ENCODE measurements around the gene ACOT2. TPM values are rescaled to one million over a fixed set of nuclear protein-coding genes. Genes with fewer than 3 reads are reported as not detected.
"Not testable (repeated sequence)": the region's sequence is repeated elsewhere in the genome, so short reads cannot be mapped to it uniquely, and the experiment has no call there.

Gene ACOT2
- total and polyA plus RNA-seq, 2 donors: 13.8 to 20.3 TPM

GRCh38 chr14:73576391-73576790 is 7.4 kb downstream of the ACOT2 start:
- H3K4me3 ChIP-seq (ENCODE audit: low read length in 2 of 2): no peak overlapping the region
- H3K27ac ChIP-seq (ENCODE audit: low read depth in 1 of 2, low read length in 1 of 2): no peak overlapping the region
- no peak for DNase-seq (ENCODE audit: low read depth in 6 of 9, low spot score in 9 of 9)
- WGBS: 98% methylated on average over 3 of the region's 3 CpGs
- no peaks in the 10 kb centered on the region for H3K9me3 ChIP-seq (ENCODE audit: control insufficient read depth in 2 of 2, insufficient read depth in 1 of 2, low read length in 1 of 2)
- H3K27me3 ChIP-seq (ENCODE audit: control insufficient read depth in 2 of 2, insufficient read depth in 1 of 2, low read length in 1 of 2): no peaks in the 10 kb centered on the region
- H3K36me3 ChIP-seq (ENCODE audit: control insufficient read depth in 2 of 2, insufficient read depth in 2 of 2, low read length in 1 of 2): peaks cover 0 to 5% of the 10 kb centered on the region in 2 donors
- no peaks in the 10 kb centered on the region for H3K4me1 ChIP-seq (ENCODE audit: control insufficient read depth in 2 of 2, insufficient read depth in 2 of 2, low read length in 2 of 2)

DNA sequence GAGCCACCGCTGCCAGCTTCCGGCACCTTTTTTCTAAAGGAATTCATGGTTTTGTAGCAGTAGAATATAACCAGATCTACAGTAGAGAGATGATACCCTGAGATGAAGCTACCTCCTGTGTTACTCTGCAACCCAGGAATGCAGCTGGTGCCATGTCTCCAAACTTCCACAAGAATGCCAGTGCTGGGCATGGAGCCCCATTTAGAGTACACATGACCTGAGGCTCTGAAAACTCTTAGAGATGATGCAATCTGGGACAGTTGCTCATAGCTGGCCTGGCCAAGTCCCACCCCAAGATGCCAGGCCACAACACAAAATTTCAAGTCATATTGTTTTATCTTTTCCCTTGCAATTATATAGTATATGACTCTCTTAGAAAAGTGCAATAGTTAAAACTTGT is 8.2 kb downstream of the ACOT2 start:
- 100% methylated on average over 2 of the region's 2 CpGs for WGBS
- not testable (repeated sequence) for DNase-seq (ENCODE audit: low read depth in 6 of 9, low spot score in 9 of 9); H3K27ac ChIP-seq (ENCODE audit: low read depth in 1 of 2, low read length in 1 of 2); H3K27me3 ChIP-seq (ENCODE audit: control insufficient read depth in 2 of 2, insufficient read depth in 1 of 2, low read length in 1 of 2); H3K4me3 ChIP-seq (ENCODE audit: low read length in 2 of 2); H3K36me3 ChIP-seq (ENCODE audit: control insufficient read depth in 2 of 2, insufficient read depth in 2 of 2, low read length in 1 of 2); H3K4me1 ChIP-seq (ENCODE audit: control insufficient read depth in 2 of 2, insufficient read depth in 2 of 2, low read length in 2 of 2); H3K9me3 ChIP-seq (ENCODE audit: control insufficient read depth in 2 of 2, insufficient read depth in 1 of 2, low read length in 1 of 2)

DNA sequence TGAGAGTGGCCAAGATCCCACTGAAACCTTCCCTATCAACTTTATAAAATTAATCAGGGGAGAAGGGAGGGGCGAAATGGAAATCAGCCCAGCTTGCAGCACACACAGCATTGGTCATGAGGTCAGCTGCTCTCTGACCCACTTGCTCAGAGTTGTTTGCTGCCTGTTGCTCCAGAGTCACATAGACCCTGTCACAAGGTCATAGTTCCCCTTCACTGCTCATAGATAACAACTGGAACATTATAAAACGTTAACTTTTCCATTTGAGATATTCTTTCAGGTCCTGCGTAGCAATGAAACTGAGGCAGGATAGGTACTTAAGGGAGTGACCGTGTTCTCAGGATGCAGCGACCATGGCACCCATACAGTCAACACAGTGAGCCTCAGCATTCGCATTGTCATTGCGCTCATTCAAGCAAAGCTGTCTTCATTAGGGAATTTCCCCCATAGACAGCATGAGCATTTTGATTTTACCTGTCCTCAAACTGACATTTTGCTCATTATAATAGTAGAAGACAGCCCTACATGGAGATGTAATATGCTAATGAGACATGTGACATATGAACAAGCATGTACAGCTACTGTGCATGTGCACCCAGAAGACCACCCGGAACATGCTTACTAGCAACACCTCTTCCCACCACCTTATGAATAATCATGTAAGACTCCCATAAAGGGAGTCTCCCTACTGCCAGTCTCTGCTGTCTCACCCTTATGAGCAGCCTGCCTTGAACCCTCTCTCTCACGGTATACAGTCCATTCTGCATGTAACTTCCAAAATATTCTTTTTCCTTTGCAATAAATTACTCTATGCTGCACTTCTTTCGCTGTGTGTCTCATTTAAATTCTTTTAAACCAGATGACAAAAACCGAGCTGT is 13.3 kb downstream of the ACOT2 start:
- H3K36me3 ChIP-seq (ENCODE audit: control insufficient read depth in 2 of 2, insufficient read depth in 2 of 2, low read length in 1 of 2); H3K27me3 ChIP-seq (ENCODE audit: control insufficient read depth in 2 of 2, insufficient read depth in 1 of 2, low read length in 1 of 2); H3K9me3 ChIP-seq (ENCODE audit: control insufficient read depth in 2 of 2, insufficient read depth in 1 of 2, low read length in 1 of 2); H3K4me1 ChIP-seq (ENCODE audit: control insufficient read depth in 2 of 2, insufficient read depth in 2 of 2, low read length in 2 of 2); H3K4me3 ChIP-seq (ENCODE audit: low read length in 2 of 2); H3K27ac ChIP-seq (ENCODE audit: low read depth in 1 of 2, low read length in 1 of 2); DNase-seq (ENCODE audit: low read depth in 6 of 9, low spot score in 9 of 9): not testable (repeated sequence)
- WGBS: 97% methylated on average over 10 of the region's 11 CpGs

DNA sequence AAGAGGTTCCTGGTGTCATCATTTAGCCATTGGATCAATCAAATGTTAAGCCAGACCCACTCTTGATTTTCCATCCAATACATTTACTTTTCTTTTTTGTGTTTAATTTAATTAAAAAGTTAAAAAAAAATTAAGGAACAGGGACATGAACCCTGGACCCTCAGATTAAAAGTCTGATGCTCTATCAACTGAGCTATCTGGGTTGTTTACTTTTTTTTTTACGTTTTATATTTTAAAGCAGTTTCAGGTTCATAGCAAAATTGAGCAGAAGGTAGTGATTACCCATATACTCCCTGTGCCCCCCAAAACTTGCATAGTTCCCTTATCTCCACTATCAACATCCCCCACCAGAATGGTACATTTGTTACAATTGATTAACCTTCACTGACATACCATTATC is 19.7 kb downstream of the ACOT2 start:
- peaks cover 0 to 5% of the 10 kb centered on the region in 2 donors for H3K9me3 ChIP-seq (ENCODE audit: control insufficient read depth in 2 of 2, insufficient read depth in 1 of 2, low read length in 1 of 2)
- WGBS: 94% methylated on average over 1 of the region's 1 CpG
- H3K27me3 ChIP-seq (ENCODE audit: control insufficient read depth in 2 of 2, insufficient read depth in 1 of 2, low read length in 1 of 2): peaks cover 0 to 19% of the 10 kb centered on the region in 2 donors
- no peak for DNase-seq (ENCODE audit: low read depth in 6 of 9, low spot score in 9 of 9)
- H3K4me1 ChIP-seq (ENCODE audit: control insufficient read depth in 2 of 2, insufficient read depth in 2 of 2, low read length in 2 of 2): peaks cover 3 to 5% of the 10 kb centered on the region in 2 donors
- no peak overlapping the region for H3K27ac ChIP-seq (ENCODE audit: low read depth in 1 of 2, low read length in 1 of 2)
- no peaks in the 10 kb centered on the region for H3K36me3 ChIP-seq (ENCODE audit: control insufficient read depth in 2 of 2, insufficient read depth in 2 of 2, low read length in 1 of 2)
- no peak overlapping the region for H3K4me3 ChIP-seq (ENCODE audit: low read length in 2 of 2)

DNA sequence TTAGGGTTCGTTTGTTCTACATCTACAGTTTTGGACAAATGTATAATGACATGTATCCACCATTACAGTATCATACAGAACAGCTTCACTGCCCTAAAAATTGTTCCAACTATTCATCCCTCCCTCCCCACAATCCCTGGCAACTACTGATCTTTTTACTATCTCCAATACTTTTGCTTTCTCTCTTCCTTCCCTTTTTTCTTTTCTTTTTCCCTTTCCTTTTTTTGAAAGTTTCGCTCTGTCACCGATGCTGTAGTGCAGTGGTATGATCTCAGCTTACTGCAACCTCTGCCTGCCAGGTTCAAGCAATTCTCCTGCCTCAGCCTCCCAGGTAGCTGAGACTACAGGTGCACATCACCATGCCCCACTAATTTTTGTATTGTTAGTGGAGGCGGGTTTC is 20.1 kb downstream of the ACOT2 start:
- Histone ChIP-seq H3K27me3 (ENCODE audit: control insufficient read depth in 2 of 2, insufficient read depth in 1 of 2, low read length in 1 of 2) (peaks cover 0 to 19% of the 10 kb centered on the region in 2 donors), H3K36me3 (ENCODE audit: control insufficient read depth in 2 of 2, insufficient read depth in 2 of 2, low read length in 1 of 2) (no peaks in the 10 kb centered on the region), H3K4me3 (ENCODE audit: low read length in 2 of 2) (no peak overlapping the region), H3K4me1 (ENCODE audit: control insufficient read depth in 2 of 2, insufficient read depth in 2 of 2, low read length in 2 of 2) (peaks cover 3 to 5% of the 10 kb centered on the region in 2 donors), H3K27ac (ENCODE audit: low read depth in 1 of 2, low read length in 1 of 2) (no peak overlapping the region), H3K9me3 (ENCODE audit: control insufficient read depth in 2 of 2, insufficient read depth in 1 of 2, low read length in 1 of 2) (peaks cover 0 to 5% of the 10 kb centered on the region in 2 donors)
- WGBS: 98% methylated on average over 4 of the region's 4 CpGs
- no peak for DNase-seq (ENCODE audit: low read depth in 6 of 9, low spot score in 9 of 9)

- not testable (repeated sequence) for H3K4me3 ChIP-seq (ENCODE audit: low read length in 2 of 2); H3K27ac ChIP-seq (ENCODE audit: low read depth in 1 of 2, low read length in 1 of 2); DNase-seq (ENCODE audit: low read depth in 6 of 9, low spot score in 9 of 9); H3K4me1 ChIP-seq (ENCODE audit: control insufficient read depth in 2 of 2, insufficient read depth in 2 of 2, low read length in 2 of 2); H3K36me3 ChIP-seq (ENCODE audit: control insufficient read depth in 2 of 2, insufficient read depth in 2 of 2, low read length in 1 of 2); H3K9me3 ChIP-seq (ENCODE audit: control insufficient read depth in 2 of 2, insufficient read depth in 1 of 2, low read length in 1 of 2)
- 99% methylated on average over 32 of the region's 32 CpGs for WGBS
- peaks cover 0 to 19% of the 10 kb centered on the region in 2 donors for H3K27me3 ChIP-seq (ENCODE audit: control insufficient read depth in 2 of 2, insufficient read depth in 1 of 2, low read length in 1 of 2)
Observed at GRCh38 chr14:73590673-73591004, 21.6 kb downstream of the ACOT2 start.

DNA sequence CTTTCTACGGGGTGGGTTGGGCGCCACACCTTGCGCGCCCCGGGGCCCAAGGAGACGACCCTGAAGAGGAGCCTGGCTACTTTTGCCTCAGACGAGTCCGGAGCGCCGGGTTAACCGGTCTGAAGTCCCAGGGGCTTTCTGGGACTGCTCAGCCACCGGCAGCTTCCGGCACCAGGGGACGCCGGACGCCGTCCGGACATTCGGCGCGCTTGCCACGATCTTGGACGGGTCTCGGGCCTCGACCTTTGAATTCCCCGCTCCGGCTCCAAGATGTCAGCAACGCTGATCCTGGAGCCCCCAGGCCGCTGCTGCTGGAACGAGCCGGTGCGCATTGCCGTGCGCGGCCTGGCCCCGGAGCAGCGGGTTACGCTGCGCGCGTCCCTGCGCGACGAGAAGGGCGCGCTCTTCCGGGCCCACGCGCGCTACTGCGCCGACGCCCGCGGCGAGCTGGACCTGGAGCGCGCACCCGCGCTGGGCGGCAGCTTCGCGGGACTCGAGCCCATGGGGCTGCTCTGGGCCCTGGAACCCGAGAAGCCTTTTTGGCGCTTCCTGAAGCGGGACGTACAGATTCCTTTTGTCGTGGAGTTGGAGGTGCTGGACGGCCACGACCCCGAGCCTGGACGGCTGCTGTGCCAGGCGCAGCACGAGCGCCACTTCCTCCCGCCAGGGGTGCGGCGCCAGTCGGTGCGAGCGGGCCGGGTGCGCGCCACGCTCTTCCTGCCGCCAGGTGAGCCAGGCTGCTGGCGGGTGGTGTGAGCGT is 22.9 kb downstream of the ACOT2 start, which contains the start of gene ACOT4:
Gene ACOT4, plus strand, starts transcription at position 184 of the 760 bp plus-strand sequence. Its CDS starts 87 bp downstream, at position 271.
- H3K27me3 ChIP-seq (ENCODE audit: control insufficient read depth in 2 of 2, insufficient read depth in 1 of 2, low read length in 1 of 2): peaks cover 0 to 19% of the 10 kb centered on the region in 2 donors
- H3K27ac ChIP-seq (ENCODE audit: low read depth in 1 of 2, low read length in 1 of 2): peak within 1 kb of the TSS in 1 of 2 donors; percentile 53
- H3K36me3 ChIP-seq (ENCODE audit: control insufficient read depth in 2 of 2, insufficient read depth in 2 of 2, low read length in 1 of 2): no peaks in the 10 kb centered on the region
- peaks cover 0 to 5% of the 10 kb centered on the region in 2 donors for H3K9me3 ChIP-seq (ENCODE audit: control insufficient read depth in 2 of 2, insufficient read depth in 1 of 2, low read length in 1 of 2)
- DNase-seq (ENCODE audit: low read depth in 6 of 9, low spot score in 9 of 9): peak in 7 of 9 donors; percentile 38 to 69 (median 41)
- peak within 1 kb of the TSS; percentile 51 to 56 for H3K4me3 ChIP-seq (ENCODE audit: low read length in 2 of 2)
- peaks cover 3 to 5% of the 10 kb centered on the region in 2 donors for H3K4me1 ChIP-seq (ENCODE audit: control insufficient read depth in 2 of 2, insufficient read depth in 2 of 2, low read length in 2 of 2)
- 3% methylated on average over 89 of the region's 89 CpGs for WGBS

DNA sequence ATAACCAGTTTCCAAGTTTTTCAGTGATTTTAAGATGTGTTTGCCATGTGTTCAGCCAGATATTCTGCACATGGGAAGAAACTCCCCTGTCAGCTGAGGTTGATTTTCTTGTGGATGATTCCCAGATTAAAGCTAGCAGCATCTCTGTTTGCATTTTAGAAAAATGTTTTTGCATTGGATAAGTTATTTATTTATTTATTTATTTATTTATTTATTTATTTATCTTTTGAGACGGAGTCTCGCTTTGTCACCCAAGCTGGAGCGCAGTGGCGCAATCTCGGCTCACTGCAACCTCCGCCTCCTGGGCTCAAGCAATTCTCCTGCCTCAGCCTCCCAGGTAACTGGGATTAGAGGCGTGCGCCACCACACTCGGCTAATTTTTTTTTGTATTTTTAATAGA is 25.5 kb downstream of the ACOT2 start:
- Histone ChIP-seq H3K4me3 (ENCODE audit: low read length in 2 of 2) (no peak overlapping the region), H3K9me3 (ENCODE audit: control insufficient read depth in 2 of 2, insufficient read depth in 1 of 2, low read length in 1 of 2) (peaks cover 0 to 5% of the 10 kb centered on the region in 2 donors)
- WGBS: over 99% methylated on average over 9 of the region's 9 CpGs

DNA sequence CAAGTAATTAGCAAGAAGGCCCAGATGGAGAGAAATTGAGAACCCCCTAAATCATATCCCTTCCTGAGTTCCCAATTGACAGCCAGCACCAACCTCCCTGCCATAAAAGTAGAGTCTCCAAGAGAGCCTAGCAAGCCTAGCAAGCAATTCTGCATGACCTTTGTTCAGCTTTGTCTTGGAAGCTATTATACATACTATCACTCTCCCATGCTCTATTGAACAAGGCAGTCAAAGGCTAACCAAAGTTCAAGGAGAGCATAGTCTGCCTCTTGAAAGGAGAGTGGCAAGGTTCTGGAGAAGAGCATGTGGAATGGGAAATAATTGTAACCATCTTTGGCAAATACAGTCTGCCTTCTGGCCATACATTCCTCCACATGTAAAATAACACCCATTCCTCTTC is 30.5 kb downstream of the ACOT2 start:
- Histone ChIP-seq H3K9me3 (ENCODE audit: control insufficient read depth in 2 of 2, insufficient read depth in 1 of 2, low read length in 1 of 2) (no peaks in the 10 kb centered on the region), H3K4me1 (ENCODE audit: control insufficient read depth in 2 of 2, insufficient read depth in 2 of 2, low read length in 2 of 2) (no peaks in the 10 kb centered on the region), H3K4me3 (ENCODE audit: low read length in 2 of 2) (no peak overlapping the region), H3K27me3 (ENCODE audit: control insufficient read depth in 2 of 2, insufficient read depth in 1 of 2, low read length in 1 of 2) (no peaks in the 10 kb centered on the region), H3K36me3 (ENCODE audit: control insufficient read depth in 2 of 2, insufficient read depth in 2 of 2, low read length in 1 of 2) (no peaks in the 10 kb centered on the region), H3K27ac (ENCODE audit: low read depth in 1 of 2, low read length in 1 of 2) (no peak overlapping the region)
- DNase-seq (ENCODE audit: low read depth in 6 of 9, low spot score in 9 of 9): no peak

More for the DNA sequence above, 25.5 kb downstream of the ACOT2 start:
- Histone ChIP-seq H3K4me1 (ENCODE audit: control insufficient read depth in 2 of 2, insufficient read depth in 2 of 2, low read length in 2 of 2) (peaks cover 3 to 5% of the 10 kb centered on the region in 2 donors), H3K27me3 (ENCODE audit: control insufficient read depth in 2 of 2, insufficient read depth in 1 of 2, low read length in 1 of 2) (peaks cover 0 to 19% of the 10 kb centered on the region in 2 donors), H3K27ac (ENCODE audit: low read depth in 1 of 2, low read length in 1 of 2) (no peak overlapping the region), H3K36me3 (ENCODE audit: control insufficient read depth in 2 of 2, insufficient read depth in 2 of 2, low read length in 1 of 2) (no peaks in the 10 kb centered on the region)
- DNase-seq (ENCODE audit: low read depth in 6 of 9, low spot score in 9 of 9): no peak
